SK-N-MC (cell line): Measurements from ENCODE around the gene TPD52L1.

Source experiments
- EZH2 ChIP-seq: fragments of 200-600 bp; sonication (generic); IDR thresholded peaks from one replicate; pipeline ENCODE4 v1.6.1; 2017; ENCODE audit warnings: antibody characterized with exemption
- FOXP2 ChIP-seq: optimal IDR thresholded peaks from 2 replicates; pipeline ENCODE3; 2011; ENCODE audit warnings: mild to moderate bottlenecking, moderate library complexity; ENCODE audit not compliant: insufficient read depth; ENCODE audit errors: extremely low read length, control extremely low read depth
- POLR2AphosphoS5 ChIP-seq: IDR thresholded peaks from 2 replicates; pipeline ENCODE4 v1.6.1; 2012; ENCODE audit warnings: mild to moderate bottlenecking, low read depth, low read length, borderline replicate concordance

- TF ChIP-seq EZH2 (no peak), POLR2AphosphoS5 (no peak), FOXP2 (no peak)
These were observed 44.3 kb downstream of the TPD52L1 start for GRCh38 chr6:125197795-125198269.
